GM21529 (cell line): ENCODE data around the gene EP400.

Source experiments
- ATAC-seq: cut with Tn5 transposase; IDR thresholded peaks from one replicate; pipeline ENCODE4 v1.9.1; 2021; ENCODE audit not compliant: unreplicated experiment

The EP400 gene

DNA sequence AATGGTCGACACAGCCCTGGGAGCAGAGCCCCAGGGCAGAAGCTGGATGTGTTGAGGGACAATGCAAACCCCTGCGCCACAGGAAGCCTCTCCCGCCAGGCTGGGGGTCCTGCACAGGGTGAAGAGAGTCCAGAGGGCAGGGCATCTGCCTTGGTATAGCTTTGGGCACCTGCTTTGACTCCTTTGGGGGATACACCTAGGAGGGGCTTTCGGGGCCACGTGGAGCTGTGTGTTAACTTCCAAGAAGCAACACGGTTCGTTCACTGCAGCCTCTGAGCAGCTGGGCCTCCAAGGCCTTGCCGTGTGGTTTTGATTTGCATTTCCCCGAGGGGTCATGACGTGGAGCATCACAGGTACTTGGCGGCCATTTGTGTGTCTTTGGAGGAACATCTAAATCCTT, 26.5 kb upstream of the EP400 start:
- ATAC-seq = peak; percentile 75

GRCh38 chr12:131927110-131928079, 22.3 kb upstream of the EP400 start:
- ATAC-seq = no peak

DNA sequence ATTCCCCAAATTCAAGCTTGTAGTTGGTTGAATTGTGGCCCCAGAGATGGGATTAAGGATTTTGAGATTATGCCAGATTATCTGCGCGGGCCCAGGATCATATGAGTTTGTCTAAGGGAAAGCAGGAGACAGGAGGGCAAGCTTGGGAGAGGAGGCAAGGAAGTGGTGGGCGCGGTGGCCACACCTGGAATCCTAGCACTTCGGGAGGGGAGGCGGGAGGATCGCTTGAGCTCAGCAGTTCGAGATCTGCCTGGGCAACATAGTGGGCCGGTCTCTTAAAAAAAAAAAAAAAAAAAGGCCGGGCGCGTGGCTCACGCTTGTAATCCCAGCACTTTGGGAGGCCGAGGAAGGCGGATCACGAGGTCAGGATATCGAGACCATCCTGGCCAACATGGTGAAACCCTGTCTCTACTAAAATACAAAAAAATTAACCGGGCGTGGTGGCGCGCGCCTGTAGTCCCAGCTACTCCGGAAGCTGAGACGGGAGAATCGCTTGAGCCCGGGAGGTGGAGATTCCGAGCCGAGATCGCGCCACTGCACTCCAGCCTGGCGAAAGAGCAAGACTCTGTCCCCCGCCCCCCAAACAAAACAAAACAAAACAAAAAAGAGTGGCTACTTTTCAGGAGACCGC, 21.5 kb upstream of the EP400 start:
- ATAC-seq = no peak

DNA sequence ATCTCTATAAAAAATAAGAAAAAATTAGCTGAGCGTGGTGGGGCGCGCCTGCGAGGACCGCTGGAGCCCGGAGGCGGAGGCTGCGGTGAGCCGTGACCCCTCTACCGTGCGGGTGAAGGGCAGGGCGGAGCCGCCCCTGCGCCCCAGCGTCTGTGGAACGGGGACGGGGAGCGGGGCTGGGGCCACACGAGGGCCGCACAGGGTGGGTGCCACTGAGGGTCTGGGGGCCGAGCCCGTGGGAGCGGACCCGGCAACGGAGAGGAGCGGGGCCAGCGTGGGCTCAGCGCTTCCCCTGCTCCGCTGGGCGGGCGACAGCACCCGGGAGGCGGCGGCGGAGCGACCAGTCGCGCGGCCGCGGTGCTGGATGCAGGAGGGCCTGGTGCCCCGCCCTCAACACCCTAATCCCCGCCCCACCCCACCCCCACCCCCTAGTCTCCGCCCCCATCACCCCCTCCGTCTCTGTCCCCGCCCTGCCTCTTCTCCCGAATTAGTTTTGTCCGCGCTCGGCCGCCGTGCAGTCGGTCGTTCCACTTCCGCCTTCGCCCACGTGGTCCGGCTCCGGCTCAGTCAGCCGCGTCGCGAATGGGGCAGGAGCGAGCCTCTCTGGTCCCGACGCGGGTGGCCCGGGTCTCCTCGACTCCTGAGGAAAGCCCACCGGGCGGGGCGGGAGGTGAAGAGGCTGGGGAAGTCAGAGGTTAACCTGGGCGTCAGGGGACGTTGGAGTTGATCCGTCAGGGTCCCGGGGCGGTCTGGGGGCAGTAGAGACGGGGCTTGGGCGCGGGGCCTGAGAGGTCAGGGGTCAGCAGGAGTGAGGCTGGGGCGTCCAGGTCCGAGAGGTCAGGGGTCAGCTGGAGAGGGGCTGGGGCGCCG, 20.8 kb upstream of the EP400 start, which contains the start of gene PUS1:
TSS of gene PUS1 (plus strand) at position 566 of the 870 bp plus-strand sequence. CDS start 447 bp downstream, outside the sequence.
- peak; percentile 58 for ATAC-seq

DNA sequence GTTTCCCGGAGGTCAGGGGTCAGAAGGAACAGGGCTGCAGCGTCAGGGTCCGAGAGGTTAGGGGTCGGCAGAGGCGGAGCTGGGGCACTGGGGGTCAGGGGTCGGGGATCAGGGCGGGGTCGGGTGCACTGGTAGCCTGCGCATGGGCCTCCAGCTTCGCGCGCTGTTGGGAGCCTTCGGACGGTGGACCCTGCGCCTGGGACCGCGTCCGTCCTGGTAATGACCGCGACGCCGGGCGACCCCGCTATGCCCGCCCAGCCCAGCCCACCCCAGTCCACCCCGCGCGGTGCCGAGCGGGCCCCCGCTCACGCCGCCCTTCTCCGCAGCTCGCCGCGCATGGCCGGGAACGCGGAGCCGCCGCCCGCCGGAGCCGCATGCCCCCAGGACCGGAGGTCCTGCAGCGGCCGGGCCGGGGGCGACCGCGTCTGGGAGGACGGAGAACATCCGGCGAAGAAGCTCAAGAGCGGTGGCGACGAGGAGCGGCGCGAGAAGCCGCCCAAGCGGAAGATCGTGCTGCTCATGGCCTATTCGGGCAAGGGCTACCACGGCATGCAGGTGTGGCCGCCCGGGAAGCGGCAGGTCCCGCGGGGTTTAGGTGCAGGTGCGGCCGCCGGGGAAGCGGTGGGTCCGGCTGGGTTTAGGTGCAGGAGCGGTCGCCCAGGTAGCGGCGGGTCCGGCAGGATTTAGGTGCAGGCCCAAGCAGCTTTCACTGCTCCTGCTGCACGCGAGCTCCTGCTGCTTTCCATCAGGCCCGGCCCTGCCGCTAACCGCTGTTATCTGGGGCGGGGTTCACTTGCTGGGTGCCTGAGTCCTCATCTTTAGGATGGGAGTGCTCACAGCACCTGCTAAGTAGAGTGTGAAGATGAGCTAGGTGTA, 19.9 kb upstream of the EP400 start:
- peak; percentile 20 for ATAC-seq

DNA sequence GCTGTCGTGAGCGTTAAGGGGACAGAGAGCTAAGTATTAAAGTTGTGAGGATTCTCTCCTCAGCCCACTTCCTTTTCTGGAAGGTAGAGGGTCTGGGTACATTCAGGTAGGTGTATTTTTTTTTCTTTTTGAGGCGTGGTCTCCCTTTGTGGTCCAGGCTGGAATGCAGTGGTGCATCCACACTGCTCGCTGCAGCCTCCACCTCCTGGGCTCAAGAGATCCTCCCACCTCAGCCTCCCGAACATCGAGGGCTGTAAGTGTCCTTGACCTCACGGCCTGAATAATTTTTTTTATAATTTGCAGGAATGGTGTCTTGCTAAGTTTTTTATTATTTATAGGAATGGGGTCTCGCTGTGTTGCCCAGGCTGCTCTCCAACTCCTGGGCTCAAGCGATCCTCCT, 19.2 kb upstream of the EP400 start:
- ATAC-seq = no peak

- ATAC-seq = no peak
These were observed 16.4 kb upstream of the EP400 start for GRCh38 chr12:131933387-131933786.

DNA sequence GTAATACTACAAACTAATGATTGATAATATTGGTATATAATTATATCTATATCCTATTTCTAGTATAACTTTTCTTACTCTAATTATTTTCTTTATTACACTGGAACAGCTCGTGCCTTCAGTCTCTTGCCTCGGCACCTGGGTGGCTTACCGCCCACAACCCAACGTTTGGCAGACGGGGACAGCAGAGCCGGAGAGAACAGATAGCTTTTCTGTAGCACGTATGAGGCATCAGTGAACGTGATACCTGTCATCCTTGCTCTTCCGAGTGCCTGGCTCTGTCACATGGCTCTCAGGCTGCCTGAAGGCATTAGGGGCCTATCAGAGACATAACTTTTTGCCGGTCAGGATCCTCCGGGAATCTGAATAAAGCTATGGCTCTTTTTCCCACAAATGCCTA, 15.2 kb upstream of the EP400 start:
- ATAC-seq = no peak

DNA sequence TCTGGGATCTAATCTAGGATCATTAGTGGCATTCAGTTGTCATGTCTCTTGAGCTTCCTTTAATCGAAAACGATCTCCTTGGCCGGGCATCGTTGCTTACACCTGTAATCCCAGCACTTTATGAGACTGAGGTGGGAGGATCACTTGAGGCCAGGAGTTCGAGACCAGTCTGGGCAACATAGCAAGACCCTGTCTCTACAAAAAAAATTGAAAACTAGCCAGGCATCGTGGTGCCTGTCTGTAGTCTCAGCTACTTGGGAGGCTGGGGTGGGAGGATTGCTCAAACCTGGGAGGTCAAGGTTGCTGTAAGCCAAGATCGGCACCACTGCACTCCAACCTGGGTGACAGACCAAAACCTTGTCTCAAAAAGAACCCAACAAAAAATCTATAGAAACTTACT, 11.7 kb upstream of the EP400 start:
- ATAC-seq = no peak

- ATAC-seq = no peak
These were observed 10.7 kb upstream of the EP400 start for GRCh38 chr12:131939007-131939406.

GRCh38 chr12:131940141-131940547, 9.6 kb upstream of the EP400 start:
- no peak for ATAC-seq

DNA sequence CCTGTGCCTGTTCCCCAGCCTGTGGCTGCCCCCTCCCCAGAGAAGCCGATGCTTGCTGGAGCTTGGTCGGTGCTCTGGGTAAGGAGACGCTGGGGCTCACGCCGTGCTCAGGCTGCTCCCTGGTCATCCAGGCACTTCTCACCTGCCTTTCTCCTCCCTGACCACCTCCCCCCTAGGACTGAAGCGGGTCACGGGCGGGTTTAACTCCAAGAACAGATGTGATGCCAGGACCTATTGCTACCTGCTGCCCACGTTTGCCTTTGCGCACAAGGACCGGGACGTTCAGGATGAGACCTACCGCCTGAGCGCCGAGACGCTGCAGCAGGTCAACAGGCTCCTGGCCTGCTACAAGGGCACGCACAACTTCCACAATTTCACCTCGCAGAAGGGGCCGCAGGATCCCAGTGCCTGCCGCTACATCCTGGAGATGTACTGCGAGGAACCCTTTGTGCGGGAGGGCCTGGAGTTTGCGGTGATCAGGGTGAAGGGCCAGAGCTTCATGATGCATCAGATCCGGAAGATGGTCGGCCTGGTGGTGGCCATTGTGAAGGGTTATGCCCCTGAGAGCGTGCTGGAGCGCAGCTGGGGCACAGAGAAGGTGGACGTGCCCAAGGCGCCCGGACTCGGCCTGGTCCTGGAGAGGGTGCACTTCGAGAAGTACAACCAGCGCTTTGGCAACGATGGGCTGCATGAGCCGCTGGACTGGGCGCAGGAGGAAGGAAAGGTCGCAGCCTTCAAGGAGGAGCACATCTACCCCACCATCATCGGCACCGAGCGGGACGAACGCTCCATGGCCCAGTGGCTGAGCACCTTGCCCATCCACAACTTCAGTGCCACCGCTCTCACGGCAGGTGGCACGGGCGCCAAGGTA, 8.4 kb upstream of the EP400 start:
- ATAC-seq = no peak

DNA sequence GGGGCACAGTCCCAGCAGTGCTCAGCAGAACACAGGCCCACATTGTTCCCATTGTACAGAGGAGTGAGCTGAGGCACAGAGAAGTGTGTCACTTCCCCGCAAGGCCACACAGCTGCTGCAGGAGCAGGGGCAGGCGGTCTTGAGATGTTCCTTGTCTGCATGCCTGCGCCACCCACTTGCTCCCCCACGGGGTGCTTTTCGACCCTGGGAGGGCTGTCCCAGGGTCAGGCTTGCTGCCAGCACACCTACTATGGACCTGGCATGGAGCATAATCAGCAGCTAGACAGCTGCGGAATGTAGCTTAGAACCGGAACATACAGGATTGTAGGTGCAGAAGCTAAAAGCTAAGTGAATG, 7.8 kb upstream of the EP400 start:
- no peak for ATAC-seq

- ATAC-seq = no peak
These were observed 7.1 kb upstream of the EP400 start for GRCh38 chr12:131942671-131943070.

- no peak for ATAC-seq
These were observed 6.4 kb upstream of the EP400 start for GRCh38 chr12:131943389-131943788.

GRCh38 chr12:131943876-131944275, 5.9 kb upstream of the EP400 start:
- ATAC-seq = no peak

DNA sequence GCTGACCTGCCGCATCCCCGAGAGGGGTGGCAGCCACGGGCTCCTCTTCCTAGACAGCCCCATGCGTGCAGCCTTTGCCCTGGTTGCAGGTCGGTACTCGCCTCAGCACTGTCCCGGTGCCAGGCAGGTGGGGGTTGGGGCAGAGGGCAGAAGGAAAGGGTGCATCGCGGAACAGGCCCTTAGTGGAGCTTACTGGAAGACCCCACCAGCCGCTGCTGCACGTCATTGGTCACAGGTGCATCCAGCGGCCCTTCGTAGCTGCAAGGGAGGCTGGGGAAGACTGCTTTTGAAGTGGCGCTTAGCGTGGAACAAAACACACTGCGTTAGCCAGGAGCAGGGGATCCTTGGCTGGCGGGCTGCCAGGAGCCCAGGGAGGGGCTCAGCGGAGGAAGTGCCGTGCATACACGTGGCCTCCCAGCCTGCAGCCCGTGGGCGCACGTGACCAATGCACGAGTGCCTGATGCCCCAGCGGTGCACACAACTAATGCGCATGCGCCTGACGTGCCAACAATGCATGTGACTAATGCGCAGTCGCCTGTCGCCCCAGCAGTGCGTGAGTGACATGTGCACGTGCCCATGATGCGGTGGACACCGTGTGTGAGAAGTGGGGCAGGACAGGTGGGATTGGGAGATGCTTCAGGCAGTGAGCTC, 5.0 kb upstream of the EP400 start:
- ATAC-seq = no peak

DNA sequence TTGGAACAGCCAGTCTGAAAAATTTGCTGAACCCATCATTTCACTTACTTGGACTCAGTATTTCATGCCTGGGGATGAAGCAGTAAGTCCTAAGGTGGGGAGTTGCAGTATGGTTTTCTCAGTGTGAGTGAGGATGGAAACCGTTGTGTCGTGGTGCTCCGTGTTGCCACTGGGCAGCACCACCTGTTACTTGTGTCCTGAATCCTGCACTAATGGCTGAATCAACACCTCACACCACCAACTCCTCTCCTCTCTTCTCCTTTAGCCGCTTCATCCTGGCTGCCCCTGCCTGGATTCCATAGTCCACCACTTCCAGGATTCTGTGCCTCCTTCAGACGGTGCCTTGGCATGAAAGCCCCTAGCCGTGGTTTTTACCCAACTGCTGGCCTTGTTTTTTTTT, 3.0 kb upstream of the EP400 start:
- ATAC-seq = no peak

- ATAC-seq = no peak
These were observed 2.2 kb upstream of the EP400 start for GRCh38 chr12:131947482-131948027.
